GM18505 (cell line): ENCODE measurements around the gene LANCL3.

Experiments used
- ATAC-seq: cut with Tn5 transposase; IDR thresholded peaks from one replicate; pipeline ENCODE4 v1.9.1; 2021; ENCODE audit not compliant: unreplicated experiment
- POLR2A ChIP-seq: IDR thresholded peaks from 4 replicates; pipeline ENCODE4 v1.6.1; 2011; ENCODE audit warnings: borderline replicate concordance; ENCODE audit not compliant: insufficient read depth, insufficient read length; ENCODE audit errors: extremely low read depth

LANCL3 gene

GRCh38 chrX:37726346-37726745, 154.9 kb downstream of the LANCL3 start:
- no peak for ATAC-seq
- no peak for TF ChIP-seq POLR2A
